GM21619 (cell line): ENCODE measurements around the gene CAPN2.

Source experiments
- ATAC-seq: cut with Tn5 transposase; IDR thresholded peaks from one replicate; pipeline ENCODE4 v1.9.1; 2021; ENCODE audit not compliant: unreplicated experiment

The CAPN2 gene

DNA sequence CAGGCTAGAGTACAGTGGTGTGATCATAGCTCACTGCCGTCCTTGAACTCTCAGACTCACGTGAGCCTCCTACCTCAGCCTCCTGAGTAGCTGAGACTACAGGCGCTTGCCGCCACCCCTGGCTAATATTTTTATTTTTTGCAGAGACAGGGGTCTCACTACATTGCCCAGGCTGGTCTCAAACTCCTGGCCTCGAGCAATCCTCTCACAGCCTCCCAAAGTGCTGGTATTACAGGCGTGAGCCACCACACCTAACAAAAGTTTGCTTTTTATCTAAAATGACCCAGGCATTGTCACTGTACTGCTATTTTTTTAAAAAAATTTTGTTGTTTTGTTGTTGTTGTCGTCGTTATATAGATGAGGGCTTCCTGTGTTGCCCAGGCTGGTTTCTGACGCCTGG lies 46.4 kb downstream of the CAPN2 start:
- no peak for ATAC-seq

DNA sequence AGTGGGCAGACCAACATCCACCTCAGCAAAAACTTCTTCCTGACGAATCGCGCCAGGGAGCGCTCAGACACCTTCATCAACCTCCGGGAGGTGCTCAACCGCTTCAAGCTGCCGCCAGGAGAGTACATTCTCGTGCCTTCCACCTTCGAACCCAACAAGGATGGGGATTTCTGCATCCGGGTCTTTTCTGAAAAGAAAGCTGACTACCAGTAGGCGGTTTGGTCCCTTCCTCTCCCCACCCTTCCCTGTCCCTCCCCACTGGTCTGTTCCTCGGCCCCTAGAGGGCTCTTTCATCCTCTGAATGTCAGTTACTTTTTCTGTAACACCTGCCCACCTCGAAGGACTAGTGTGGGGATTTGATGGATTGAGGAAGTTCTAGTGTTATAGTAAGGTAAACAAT lies 46.9 kb downstream of the CAPN2 start:
- ATAC-seq, result no peak

DNA sequence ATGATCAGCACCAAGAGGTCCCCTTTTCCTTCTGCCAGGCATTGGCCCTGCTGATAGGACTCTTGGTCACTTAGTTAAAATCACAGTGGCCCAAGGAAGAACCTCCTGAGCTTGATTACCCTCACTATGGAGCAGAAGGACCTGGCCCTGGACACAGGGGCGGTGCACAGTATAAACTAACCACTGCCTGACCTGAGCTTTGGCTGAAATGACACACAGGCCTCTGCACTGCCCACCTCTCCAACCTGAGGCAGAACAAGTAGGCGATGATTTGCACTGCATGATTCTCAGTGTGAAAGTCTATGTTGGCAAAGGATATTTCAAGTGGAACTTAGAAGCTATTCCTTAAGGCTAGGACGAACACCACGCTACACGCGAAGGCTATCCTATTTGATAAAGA lies 48.5 kb downstream of the CAPN2 start:
- ATAC-seq, result no peak

DNA sequence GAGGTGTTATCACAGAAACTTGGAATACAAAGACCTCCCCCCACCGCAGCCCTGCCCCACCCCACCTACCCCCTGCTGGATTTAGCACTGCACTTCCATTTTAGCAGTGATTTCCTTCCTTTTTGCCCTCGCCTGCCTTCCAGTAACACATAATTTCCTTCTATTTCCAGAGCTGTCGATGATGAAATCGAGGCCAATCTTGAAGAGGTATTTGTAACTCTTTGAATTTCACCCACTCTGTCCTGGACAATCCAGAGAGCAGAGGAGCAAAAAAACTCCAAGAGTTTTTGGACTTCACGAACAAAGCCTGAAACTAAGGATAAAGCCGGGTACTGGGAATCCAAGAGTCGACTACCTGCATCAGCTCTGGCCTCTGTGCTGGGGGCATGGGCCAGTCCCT lies 49.1 kb downstream of the CAPN2 start:
- no peak for ATAC-seq

DNA sequence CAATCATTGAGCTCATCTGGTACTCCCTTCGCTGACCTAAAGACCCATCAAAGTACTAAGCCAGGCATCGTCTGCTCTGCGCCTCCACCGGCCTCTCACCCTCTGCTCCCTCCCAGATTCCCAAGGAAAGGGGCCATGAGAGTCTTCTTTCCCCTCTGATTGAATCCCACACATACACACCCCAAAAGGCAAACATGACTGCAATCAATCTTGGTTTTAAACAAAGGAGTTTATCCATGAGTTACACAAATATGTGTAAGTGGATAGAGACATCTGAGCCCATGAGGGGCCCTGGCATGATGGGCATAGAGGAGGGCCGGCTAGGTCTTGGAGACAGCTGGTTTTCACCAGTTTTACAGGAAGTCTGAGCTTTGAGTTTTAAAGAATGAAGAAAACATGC lies 50.9 kb downstream of the CAPN2 start:
- no peak for ATAC-seq

DNA sequence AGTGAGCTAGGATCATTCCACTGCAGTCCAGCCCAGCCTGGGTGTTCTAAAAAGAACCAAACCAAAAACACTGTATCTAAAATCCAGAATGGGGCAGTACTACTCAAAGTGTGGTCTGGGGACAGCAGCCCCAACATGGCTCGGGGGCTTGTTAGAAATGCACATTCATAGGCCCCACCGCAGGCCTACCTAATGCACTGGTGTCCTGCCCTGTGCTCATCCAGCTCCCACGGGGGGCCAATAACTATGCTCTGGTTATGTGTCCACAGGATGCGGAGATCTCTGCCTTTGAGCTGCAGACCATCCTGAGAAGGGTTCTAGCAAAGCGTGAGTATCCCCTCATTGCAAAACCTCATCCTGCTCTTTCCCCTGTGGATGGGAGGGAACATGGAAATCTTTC lies 51.5 kb downstream of the CAPN2 start:
- ATAC-seq, result no peak

DNA sequence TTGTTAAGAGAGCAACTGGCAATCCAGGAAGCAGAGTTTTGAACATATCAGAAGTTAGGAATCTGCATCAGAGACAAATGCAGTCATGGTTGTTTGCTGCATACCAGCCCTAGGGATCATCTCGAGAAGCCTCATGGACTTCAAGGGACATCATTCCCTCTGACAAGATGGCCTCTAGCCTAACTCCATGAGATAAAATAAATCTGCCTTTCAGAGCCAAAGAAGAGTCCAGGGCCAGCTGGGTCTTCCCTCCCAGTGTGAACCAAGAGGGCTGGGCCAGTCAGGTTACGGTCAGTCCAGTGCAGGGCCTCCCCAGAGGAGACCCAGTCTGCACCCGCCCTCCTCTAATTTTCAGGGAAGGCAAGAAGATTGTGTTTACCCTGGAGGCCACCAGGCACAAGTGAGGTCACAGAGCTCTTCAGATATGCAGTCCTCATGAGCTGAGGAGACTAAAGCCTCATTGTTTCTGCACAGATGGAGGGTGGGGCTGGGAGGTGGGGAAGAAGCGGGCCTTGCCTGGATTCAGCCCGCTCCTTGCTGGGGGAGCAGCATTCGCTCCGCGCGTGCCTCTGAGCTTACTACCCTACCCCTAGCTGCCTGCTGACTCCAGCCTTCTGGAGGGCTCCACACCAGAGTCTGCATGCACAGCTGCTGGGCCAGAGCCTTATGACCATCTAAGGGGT lies 52.8 kb downstream of the CAPN2 start:
- ATAC-seq, result no peak

DNA sequence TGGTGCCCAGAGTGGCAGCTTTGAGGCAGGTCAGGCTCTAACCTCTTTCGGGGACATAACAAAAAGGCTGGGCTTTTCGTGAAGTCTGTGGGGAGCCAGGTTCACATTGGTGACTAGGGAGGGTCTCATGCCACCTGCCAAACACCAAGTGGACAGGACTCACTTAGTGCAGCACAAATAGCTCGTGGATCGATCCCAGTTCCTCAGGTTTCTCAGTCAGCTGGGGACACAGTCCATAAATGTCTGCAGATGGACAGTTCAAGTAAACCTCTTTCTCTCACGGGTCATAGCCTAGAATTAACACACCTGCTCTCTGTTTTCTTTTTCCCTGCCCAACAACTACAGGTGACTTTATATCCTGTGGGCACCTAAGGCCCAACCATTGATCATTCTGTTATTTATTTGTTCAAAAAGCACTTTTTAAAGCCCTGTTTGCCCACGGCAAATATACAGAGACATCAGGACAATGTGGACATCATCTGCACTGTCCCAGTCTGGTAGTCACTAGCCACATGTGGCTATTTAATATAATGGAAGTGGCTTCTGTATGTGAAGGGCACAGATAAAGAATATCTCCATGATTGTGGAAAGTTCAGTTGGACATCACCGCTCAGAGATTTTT lies 53.5 kb downstream of the CAPN2 start:
- ATAC-seq, result no peak

DNA sequence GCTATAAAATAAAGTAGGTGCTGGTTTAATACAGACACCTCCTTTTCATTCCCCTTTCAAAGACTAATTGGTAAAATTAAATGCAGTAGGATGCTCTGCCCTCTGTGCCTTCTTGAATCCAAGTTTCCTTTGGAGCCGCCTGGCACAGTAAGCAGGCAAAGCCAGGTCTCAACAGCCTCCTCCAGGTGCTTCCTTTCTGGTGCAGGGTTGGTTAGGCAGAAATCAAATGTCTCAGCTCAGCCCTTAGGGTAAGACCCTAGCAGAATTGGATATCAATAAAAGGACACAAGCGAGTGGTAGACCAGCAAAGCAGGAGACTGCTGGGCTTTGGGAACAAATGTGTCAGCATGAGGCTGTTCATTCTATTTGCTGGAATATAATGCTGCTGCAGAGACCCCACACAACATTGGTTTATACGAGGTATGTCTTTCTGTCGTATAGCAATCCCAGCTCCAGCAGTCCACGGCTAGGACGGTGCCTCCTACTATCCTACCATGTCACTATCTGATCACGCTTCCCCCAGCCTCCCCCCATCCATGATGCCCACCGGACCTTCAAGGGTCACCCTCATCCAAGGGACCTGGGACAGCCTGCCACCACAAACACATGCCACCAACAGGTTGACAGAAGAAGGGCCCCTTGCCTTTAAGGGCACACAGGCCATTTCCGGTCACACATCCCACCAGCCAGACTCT lies 58.4 kb downstream of the CAPN2 start:
- no peak for ATAC-seq

DNA sequence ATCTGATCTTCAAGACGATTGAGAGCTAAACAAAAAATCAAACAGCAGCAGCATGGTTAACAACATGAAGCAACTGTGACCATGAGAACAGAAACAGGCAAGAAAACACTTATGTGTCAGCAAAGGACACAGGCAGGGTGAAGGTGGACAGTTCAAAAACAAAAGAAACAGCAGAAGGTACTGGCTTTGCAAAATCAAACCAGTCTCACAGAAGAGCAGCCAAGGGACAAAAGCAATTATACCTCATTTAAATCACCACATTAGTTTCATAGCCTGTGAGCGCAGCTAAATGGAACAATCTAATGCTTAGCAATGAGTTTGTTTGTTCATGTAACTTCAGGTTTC lies 59.1 kb downstream of the CAPN2 start:
- ATAC-seq, result peak; percentile 38

DNA sequence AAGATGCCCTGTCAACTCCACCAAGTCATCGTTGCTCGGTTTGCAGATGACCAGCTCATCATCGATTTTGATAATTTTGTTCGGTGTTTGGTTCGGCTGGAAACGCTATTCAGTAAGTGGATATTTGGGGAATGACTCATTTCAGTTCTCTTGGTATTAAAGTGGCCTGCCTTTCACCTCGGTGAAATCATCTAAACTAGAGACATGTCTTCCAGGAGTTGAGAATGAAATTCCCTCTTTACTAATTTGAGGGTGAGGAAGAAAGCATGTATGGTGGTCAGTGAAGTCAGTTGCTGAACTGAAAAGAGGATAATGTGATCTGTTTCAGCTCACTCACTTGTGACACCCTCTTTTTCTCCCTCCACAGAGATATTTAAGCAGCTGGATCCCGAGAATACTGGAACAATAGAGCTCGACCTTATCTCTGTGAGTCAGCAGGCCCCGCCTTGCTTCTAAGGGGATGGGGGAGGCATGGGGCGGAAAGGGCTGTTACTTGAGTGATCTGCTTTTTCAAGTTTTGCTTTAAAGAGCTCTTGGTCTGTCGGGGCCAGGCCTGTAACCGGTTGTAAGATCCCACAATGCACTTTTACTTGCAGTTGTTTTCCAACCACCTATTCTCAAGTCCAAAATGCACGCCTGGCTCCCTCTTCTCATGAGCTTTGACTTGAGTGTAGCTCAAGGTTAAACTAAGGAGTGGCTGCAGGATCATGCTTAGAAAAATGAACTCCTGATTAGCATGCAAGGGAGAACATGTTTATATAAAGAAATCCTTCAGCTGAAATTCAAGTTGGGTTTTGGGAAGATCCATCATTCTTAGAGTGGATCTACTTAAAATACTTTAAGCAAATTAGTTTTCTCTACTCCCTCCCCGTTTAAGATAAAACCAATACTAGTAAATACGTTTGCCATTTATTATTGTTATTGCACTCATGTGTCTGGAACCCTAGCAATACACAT lies 59.8 kb downstream of the CAPN2 start:
- peak; percentile 26 for ATAC-seq

DNA sequence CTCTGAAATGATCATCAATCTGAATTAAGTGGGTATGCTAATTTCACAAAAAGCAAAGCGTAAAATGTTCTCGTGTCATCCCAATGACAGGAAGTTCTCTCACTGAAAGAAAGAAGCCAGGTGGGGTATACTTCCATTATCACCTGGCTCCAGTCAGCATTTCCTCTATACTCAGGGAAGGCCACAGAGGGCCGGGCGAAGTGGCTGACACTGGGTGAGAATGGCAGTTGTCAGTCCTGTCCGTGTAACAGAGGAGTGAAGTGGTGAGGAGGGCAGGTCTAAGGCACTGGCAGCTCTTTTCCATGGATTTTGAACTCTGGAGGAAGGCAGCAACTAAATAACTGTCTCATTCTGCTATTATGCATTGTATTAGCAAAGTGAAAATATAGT lies 60.4 kb downstream of the CAPN2 start:
- ATAC-seq, result no peak

DNA sequence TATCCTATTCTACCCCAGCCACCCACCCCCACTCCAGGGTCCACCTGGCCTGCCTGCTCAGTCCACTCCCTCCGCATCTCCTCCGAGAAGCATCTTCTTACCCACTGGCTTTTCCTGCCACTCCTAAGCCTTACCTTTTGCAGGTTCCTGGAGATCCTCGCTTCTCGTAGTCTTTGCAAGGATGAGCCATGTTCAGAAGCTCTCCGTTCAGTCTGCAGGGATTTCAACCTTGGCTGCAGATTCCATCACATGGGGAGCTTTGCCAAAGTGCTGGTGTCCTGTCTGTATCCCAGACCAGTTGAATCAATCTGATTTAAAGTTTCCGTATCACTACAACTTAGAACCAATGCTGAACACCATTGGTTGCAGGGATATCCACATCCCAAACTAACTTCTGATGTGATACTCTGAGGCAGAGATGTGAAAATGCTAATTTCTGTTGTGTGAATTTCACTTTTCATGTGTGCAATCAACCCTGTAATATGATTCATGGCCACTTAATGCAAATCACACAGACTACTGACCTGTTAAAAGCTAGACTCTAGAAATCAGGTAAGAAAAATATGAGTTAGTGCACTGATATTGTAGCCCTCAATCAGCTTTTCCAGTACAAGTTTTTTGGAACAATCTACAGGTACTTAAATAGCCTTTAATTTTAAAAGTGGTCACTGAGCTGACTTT lies 61.9 kb downstream of the CAPN2 start:
- no peak for ATAC-seq

DNA sequence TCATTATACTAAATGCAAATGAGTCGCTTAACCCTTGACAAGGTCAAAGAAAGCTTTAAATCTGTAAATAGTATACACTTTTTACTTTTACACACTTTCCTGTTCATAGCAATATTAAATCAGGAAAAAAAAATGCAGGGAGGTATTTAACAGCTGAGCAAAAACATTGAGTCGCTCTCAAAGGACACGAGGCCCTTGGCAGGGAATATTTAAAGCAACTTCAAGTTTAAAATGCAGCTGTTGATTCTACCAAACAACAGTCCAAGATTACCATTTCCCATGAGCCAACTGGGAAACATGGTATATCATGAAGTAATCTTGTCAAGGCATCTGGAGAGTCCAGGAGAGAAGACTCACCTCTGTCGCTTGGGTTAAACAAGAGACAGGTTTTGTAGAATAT lies 62.7 kb downstream of the CAPN2 start:
- no peak for ATAC-seq

DNA sequence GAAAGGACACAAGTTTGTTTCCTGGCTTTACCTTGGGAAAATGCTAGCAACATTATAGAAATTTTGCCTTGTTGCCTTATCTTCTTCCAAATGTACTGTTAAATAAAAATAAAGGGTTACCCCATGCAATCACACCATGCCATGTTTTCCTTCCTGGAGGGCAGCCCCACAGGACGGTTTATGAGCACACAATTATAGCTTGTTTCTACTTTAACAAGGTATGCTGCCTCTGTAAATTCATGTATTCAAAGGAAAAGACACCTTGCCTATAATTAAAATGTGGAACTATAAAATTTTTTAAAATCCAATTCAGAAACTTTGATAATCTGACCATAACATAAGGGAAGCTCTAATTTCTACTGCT lies 63.4 kb downstream of the CAPN2 start:
- ATAC-seq, result no peak

DNA sequence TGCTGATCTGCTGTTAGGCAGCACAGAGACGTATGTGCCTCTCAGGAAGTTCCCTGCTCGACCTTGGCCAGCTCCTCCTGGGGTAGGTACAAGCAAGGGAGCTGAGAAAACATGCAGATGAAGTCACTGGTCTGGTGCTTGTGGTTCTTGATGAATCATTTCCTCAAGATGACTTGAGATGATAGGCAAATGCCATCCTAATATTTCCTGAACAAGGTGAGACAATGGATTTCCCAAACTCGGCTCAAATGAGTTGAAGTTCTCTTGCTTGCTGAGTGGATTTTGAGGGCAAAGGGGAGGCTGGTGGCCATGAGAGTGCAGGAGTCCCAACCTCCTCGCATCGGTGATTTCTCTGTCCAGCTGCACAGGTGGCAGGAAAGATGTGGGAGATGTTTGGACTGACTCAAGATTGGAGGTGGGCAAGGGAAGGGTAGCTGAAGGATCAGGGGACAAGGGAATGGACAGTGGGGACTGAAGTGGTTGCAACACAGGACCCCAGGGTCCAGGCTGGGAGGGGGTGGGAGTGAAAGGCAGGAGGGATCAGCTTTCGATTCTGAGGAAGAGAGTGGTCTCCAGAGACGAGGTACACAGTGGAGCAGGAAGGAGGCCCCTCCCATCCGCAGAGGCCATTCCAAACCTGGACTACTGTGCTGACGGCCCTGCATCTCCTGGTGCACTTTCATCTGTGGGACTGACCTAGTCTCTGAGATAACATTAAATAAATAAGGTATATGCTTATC lies 63.9 kb downstream of the CAPN2 start:
- ATAC-seq, result peak; percentile 66

DNA sequence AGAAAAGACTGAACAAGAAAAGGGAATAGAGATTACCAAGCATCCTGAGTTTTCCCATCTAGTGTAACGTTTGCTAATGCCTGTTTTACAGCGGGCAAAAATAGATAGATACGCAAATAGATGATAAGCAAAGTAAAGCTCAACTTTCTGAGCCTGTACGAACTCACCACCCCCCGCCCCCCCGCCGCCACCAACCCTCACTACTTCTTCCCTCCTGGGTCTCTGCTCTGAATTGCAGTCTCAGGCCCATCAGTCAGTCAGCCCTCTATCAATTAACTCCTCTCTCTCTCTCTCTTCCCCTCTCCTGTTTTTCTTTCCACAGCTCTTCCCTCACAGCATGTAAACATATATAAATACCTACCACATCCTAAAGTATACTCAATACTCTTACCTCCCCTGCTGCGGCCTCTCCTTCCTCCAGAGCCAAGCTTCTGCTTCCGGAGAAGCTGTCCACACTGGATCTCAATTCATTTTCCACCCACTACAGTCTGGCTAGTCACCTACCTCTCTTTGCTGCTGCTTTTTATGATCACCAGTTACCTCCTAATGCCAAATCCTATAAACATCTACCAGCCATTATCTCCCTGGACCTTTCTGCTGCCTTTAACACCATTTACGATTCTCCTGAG lies 64.6 kb downstream of the CAPN2 start:
- no peak for ATAC-seq

DNA sequence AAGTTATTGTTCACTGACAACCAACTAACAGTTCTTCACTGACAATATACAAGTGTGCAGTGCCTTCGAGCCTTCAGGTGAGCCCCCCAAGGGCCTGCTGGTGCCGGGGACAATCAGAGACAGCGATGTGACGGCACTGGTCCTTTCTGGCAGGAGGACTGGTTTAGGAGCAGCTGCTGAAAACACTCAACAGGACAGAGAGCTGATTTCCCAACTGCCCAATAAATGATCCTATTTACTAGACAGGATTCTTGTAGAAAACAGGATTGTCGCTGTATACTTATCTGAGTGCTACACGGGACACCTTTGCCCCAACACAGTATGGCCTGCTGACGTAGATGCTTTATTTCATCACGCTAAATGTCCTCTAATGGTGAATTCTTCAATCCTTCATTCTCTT lies 68.0 kb downstream of the CAPN2 start:
- ATAC-seq, result no peak

DNA sequence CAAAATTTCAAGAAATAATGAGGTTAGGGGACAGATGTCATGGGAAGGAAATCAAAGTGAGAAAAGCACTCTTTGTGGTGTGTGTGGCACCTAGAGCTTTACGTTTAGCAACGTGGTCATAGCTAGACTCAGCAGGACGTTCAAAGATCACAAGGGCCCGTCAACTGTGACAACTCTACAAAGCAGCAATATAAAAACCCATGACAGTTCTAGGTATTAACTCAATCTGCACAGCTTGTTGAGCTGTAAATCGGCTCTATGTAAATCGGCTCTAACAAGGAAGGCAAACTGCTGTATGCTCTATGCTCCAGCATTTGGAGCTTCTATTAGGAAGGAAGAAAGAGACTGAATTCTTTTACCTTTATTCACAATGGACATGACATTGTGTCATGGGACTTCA lies 68.6 kb downstream of the CAPN2 start:
- no peak for ATAC-seq

DNA sequence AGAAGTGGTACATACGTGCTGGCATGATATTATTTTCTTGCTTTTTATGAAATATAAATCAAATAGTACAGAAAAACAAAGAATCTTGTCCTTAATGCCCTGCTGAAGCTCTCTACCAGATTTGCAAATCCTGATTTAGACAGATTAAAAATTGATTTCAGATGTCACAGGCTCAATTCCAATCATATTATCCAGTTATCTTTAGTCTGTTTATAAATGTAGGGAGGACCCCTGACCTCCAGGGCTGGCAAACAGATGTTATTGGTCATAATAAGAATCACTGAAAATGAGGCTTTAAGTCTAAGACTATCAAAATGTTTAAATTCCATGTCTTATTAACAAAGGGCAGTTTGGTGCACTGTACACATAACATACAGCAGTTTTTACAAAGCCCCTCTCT lies 71.3 kb downstream of the CAPN2 start:
- no peak for ATAC-seq
